Thoracic aorta (tissue), 2 donors: ENCODE measurements around the gene CYSRT1. TPM values are rescaled to one million over a fixed set of nuclear protein-coding genes. Genes with fewer than 3 reads are reported as not detected.

Experiments used
- ATAC-seq: fragments of 150-250 bp; one replicate; pipeline ENCODE4 v1.8.0; 2017; ENCODE audit warnings: low read depth; ENCODE audit not compliant: insufficient number of reproducible peaks, low FRiP score
- DNase-seq: peaks from one replicate; pipeline ENCODE4 v3.0.0-alpha.2; 2020; ENCODE audit warnings: low spot score
- H3K27ac ChIP-seq, 2 donors: fragments of 200-600 bp; sonication (generic); 1 replicate in 1 of 2; 2 replicates in 1 of 2; pipeline ENCODE4 v1.5.1; 2016; ENCODE audit warnings: mild to moderate bottlenecking in 2 of 2, moderate library complexity in 2 of 2
- H3K27me3 ChIP-seq: fragments of 200-600 bp; sonication (generic); replicated peaks from 2 replicates; pipeline ENCODE4 v1.6.0; 2016; ENCODE audit warnings: mild to moderate bottlenecking; ENCODE audit not compliant: insufficient read depth
- H3K36me3 ChIP-seq: fragments of 200-600 bp; sonication (generic); one replicate; pipeline ENCODE4 v1.5.1; 2016
- H3K4me1 ChIP-seq, 2 donors: fragments of 200-600 bp; sonication (generic); 1 replicate in 1 of 2; 2 replicates in 1 of 2; pipeline versions ENCODE4 v1.5.1 to v1.6.0; 2016; ENCODE audit warnings: low read depth in 2 of 2, mild to moderate bottlenecking in 1 of 2; ENCODE audit not compliant: control insufficient read depth in 1 of 2
- H3K4me3 ChIP-seq: fragments of 200-600 bp; sonication (generic); 2 replicates; pipeline ENCODE4 v1.5.1; 2016; ENCODE audit warnings: mild to moderate bottlenecking
- H3K9me3 ChIP-seq: fragments of 200-600 bp; sonication (generic); 2 replicates; pipeline ENCODE4 v1.5.1; 2016
- CTCF ChIP-seq: fragments of 200-600 bp; sonication (generic); IDR thresholded peaks from one replicate; pipeline ENCODE4 v1.5.1; 2019; ENCODE audit warnings: antibody characterized with exemption
- total RNA-seq, 2 donors: library from RNA; depleted of rRNA; stranded (reverse); fragments of >200 nt; gene quantifications; one replicate each; pipeline versions ENCODE4 v1.1.0 to v1.2.3, GENCODE V29; 2016

CYSRT1 gene
- not detected for total RNA-seq

- TF ChIP-seq CTCF, result no peak
- Histone ChIP-seq H3K36me3 (no peaks in the 10 kb centered on the region), H3K27me3 (no peaks in the 10 kb centered on the region), H3K4me3 (peak within 1 kb of the TSS; percentile 83), H3K27ac (peak within 1 kb of the TSS; percentile 89 to 96), H3K9me3 (no peaks in the 10 kb centered on the region), H3K4me1 (peaks cover 7 to 19% of the 10 kb centered on the region in 2 donors)
- DNase-seq (no peak), ATAC-seq (no peak)
Observed at GRCh38 chr9:137224830-137225694, at the start of gene CYSRT1. Gene CYSRT1, plus strand, starts transcription at chr9:137225174. Its CDS starts 448 bp downstream, at chr9:137225622.

- TF ChIP-seq CTCF, result no peak
- no peaks in the 10 kb centered on the region for H3K9me3 ChIP-seq
- no peak overlapping the region for H3K27ac ChIP-seq
- H3K36me3 ChIP-seq, result peaks cover 13% of the 10 kb centered on the region
- H3K4me3 ChIP-seq, result no peak overlapping the region
- H3K4me1 ChIP-seq, result no peaks in the 10 kb centered on the region
- DNase-seq (no peak), ATAC-seq (no peak)
- H3K27me3 ChIP-seq, result no peaks in the 10 kb centered on the region
Observed at GRCh38 chr9:137175345-137175961, 49.5 kb upstream of the CYSRT1 start.

- no peak for TF ChIP-seq CTCF
- H3K9me3 ChIP-seq, result no peaks in the 10 kb centered on the region
- no peaks in the 10 kb centered on the region for H3K27me3 ChIP-seq
- ATAC-seq (no peak), DNase-seq (no peak)
- H3K4me1 ChIP-seq, result no peaks in the 10 kb centered on the region
- no peak overlapping the region for H3K4me3 ChIP-seq
- H3K27ac ChIP-seq, result no peak overlapping the region
- peaks cover 23% of the 10 kb centered on the region for H3K36me3 ChIP-seq
Observed at GRCh38 chr9:137176302-137177182, 48.4 kb upstream of the CYSRT1 start.

GRCh38 chr9:137178201-137178938 is 46.6 kb upstream of the CYSRT1 start:
- no peak for DNase-seq
- ATAC-seq, result no peak
- H3K4me1 ChIP-seq, result no peaks in the 10 kb centered on the region
- no peak for TF ChIP-seq CTCF
- H3K9me3 ChIP-seq, result no peaks in the 10 kb centered on the region
- no peaks in the 10 kb centered on the region for H3K27me3 ChIP-seq
- no peak overlapping the region for H3K27ac ChIP-seq
- peaks cover 41% of the 10 kb centered on the region for H3K36me3 ChIP-seq
- H3K4me3 ChIP-seq, result no peak overlapping the region
